NB4 (cell line): ENCODE data around the gene OTUD5.
"Not testable (repeated sequence)": the region's sequence is repeated elsewhere in the genome, so short reads cannot be mapped to it uniquely, and the experiment has no call there.

Experiments used
- DNase-seq: peaks from one replicate; pipeline ENCODE4 v3.0.0; 2010; ENCODE audit warnings: low read depth
- H3K4me3 ChIP-seq: one replicate; pipeline ENCODE4 v1.5.1; 2011; ENCODE audit warnings: mild to moderate bottlenecking, low read depth, low read length, moderate library complexity
- MYC ChIP-seq: IDR thresholded peaks from 2 replicates; pipeline ENCODE4 v1.6.1; 2011; ENCODE audit warnings: low read depth, low read length
- POLR2A ChIP-seq: IDR thresholded peaks from 2 replicates; pipeline ENCODE4 v1.6.1; 2011; ENCODE audit warnings: mild to moderate bottlenecking; ENCODE audit not compliant: insufficient read length; ENCODE audit errors: extremely low read depth
- TF ChIP-seq, protein P1 (sequence below): IDR thresholded peaks from 2 replicates; pipeline ENCODE4 v1.6.1; 2011; ENCODE audit warnings: low read depth, low read length
- TF ChIP-seq, protein P2 (sequence below): IDR thresholded peaks from one replicate; pipeline ENCODE4 v1.5.1; 2012; ENCODE audit warnings: low read depth, low read length

The OTUD5 gene

DNA sequence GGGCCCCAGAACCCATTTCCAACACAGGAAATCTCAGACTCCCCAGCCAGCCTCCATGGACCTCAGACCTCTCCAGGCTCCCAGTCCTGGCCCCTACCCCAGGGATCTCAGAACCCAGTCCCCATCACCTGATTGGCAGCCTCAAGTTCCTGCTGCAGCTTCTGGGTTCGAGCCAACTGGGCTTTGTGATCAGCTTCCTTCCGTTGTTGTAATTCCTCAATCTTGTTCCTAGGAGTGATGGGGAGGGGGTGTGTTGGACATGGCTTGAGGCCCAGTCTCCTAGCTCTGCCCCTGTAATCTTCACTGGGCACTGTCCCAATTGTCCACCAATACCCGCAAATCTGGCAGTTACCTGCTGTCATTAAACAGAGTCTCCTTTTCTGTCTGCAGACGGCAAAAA lies 32.1 kb upstream of the OTUD5 start:
- no peak for DNase-seq
- H3K4me3 ChIP-seq: no peak overlapping the region
- no peak for TF ChIP-seq POLR2A
- TF ChIP-seq, protein P1, sequence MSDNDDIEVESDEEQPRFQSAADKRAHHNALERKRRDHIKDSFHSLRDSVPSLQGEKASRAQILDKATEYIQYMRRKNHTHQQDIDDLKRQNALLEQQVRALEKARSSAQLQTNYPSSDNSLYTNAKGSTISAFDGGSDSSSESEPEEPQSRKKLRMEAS: no peak
- TF ChIP-seq, protein P2, sequence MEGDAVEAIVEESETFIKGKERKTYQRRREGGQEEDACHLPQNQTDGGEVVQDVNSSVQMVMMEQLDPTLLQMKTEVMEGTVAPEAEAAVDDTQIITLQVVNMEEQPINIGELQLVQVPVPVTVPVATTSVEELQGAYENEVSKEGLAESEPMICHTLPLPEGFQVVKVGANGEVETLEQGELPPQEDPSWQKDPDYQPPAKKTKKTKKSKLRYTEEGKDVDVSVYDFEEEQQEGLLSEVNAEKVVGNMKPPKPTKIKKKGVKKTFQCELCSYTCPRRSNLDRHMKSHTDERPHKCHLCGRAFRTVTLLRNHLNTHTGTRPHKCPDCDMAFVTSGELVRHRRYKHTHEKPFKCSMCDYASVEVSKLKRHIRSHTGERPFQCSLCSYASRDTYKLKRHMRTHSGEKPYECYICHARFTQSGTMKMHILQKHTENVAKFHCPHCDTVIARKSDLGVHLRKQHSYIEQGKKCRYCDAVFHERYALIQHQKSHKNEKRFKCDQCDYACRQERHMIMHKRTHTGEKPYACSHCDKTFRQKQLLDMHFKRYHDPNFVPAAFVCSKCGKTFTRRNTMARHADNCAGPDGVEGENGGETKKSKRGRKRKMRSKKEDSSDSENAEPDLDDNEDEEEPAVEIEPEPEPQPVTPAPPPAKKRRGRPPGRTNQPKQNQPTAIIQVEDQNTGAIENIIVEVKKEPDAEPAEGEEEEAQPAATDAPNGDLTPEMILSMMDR: no peak
- no peak for TF ChIP-seq MYC

DNA sequence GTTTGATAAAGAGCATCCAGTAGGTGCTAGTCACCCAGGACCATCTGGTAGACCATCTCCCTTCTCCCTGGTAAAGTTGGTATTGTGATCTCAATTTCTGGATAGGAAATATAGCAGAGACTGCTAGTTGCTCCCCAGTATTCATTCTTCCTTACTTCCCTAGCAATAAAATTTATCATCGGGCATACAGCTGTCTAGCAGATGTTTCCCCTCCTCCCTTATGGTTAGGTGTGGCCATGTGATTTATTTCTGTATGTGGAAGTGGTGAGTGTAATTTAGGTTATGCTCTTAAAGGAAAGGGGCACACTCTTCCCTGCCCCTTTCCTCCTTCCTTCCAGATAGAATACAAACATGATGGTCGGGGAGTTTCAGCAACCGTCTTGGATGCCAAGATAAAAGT lies 26.5 kb upstream of the OTUD5 start:
- DNase-seq: no peak
- no peak overlapping the region for H3K4me3 ChIP-seq
- no peak for TF ChIP-seq POLR2A
- no peak for TF ChIP-seq MYC
- TF ChIP-seq, protein P1: no peak
- TF ChIP-seq, protein P2: no peak

DNA sequence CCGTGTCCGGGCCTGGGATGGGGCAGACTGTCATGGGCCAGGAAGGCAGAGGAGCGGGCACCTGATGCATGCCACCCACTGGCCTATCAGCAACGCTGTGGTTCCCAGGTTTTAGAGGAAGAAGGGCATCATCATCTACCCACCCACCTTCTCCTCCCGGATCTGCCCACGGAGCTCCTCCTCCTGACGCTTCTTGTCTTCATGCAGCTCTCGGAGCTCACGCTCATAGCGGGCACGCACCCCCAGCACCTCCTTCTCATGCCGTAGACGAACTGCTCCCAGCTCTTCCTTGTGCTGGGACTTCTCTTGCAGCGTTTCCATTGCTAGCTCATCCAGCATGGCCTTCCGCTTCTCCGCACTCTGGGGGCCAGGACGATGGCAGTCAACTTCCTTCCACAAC lies 25.7 kb upstream of the OTUD5 start:
- no peak overlapping the region for H3K4me3 ChIP-seq
- TF ChIP-seq, protein P1: no peak
- no peak for TF ChIP-seq MYC
- TF ChIP-seq, protein P2: no peak
- TF ChIP-seq POLR2A: no peak
- no peak for DNase-seq

DNA sequence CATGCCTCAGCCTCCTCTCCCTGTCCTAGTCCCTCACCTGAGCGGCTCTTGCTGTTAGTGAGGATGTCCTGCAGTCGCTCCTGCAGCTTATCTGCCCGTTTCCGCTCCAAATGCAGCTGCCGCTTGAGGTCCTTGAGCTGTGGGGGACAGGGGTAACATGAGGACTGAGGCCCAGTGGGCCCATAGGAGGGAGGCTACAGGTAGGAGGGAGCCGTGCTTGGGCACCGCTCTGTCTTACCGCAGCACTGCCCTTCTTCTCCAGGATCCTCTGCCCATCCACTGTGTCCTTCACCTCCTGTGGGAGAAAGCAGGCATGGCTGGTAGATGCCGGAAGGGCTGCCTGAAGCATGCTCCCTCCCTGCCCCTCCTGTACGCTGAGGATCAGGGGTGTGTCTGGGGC lies 23.8 kb upstream of the OTUD5 start:
- no peak for DNase-seq
- TF ChIP-seq, protein P2: no peak
- TF ChIP-seq, protein P1: no peak
- no peak for TF ChIP-seq POLR2A
- no peak for TF ChIP-seq MYC
- H3K4me3 ChIP-seq: no peak overlapping the region

DNA sequence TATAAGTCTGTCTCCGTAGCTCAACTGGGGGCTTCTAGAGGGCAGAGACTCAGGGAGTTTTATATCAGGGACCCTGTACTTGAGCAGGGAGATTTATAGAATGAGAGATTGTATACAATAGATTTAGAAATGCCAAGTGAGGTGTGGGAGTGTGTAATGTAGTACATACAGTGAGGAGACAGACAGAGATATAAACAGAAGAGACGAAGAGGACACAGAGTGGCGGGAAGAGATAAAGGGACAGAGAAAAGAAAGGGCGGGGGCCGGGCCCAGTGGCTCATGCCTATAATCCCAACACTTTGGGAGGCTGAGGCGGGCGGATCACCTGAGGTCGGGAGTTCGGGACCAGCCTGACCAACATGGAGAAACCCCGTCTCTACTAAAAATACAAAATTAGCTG lies 22.9 kb upstream of the OTUD5 start:
- H3K4me3 ChIP-seq, DNase-seq: not testable (repeated sequence)

DNA sequence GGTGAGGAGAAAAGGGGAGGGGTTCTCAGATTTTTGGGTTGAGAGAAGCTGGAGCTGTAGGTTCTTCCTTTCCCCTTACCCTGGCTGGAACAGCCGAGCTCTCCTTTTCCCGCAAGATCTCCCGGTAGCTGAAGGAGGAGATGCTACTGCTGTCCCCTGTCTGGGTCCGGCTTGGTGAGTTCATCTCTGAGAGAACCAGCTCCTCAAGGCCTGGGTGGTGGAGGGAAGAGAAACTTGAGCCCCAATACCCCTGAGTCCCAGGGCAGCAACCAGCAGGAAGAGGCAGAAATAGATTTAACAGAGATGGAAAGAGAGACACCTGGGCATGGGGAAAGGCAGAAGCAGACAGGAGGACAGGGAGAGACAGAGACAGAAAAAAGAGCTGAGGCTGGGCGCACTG lies 20.8 kb upstream of the OTUD5 start:
- no peak for DNase-seq
- TF ChIP-seq, protein P1: no peak
- TF ChIP-seq, protein P2: no peak
- H3K4me3 ChIP-seq: no peak overlapping the region
